Measurements from ENCODE around the gene ERBB3.

GRCh38 chr12:56150563-56150962, 70.6 kb downstream of the ERBB3 start:
- no peak for TF ChIP-seq EP300 (IDR thresholded peaks at IDR 0.05)
- no peak for TF ChIP-seq CTCF (IDR thresholded peaks at IDR 0.05)
- TF ChIP-seq POLR2AphosphoS5 (IDR thresholded peaks at IDR 0.05), result no peak
- TF ChIP-seq POLR2A (IDR thresholded peaks at IDR 0.05), result no peak

Data from upper lobe of left lung (tissue), 4 donors.